ENCODE data around the gene WNT11.

The WNT11 gene

GRCh38 chr11:76251576-76251975, 45.3 kb upstream of the WNT11 start:
- no peak for DNase-seq
- H3K4me1 ChIP-seq (ENCODE audit: low read length), result no peaks in the 10 kb centered on the region
- H3K27me3 ChIP-seq (replicated peaks; ENCODE audit: insufficient read depth, low read length), result peaks cover 19% of the 10 kb centered on the region; the same call in 1 of the 2 replicates
- H3K4me2 ChIP-seq (ENCODE audit: low read depth, low read length), result no peak overlapping the region
- H3K9ac ChIP-seq (ENCODE audit: low read length), result no peak overlapping the region
- no peaks in the 10 kb centered on the region for H3K36me3 ChIP-seq (replicated peaks; ENCODE audit: insufficient read depth, low read length)
- H3F3A ChIP-seq (ENCODE audit: insufficient read depth, low read length), result no peaks in the 10 kb centered on the region
- H3K9me3 ChIP-seq (replicated peaks; ENCODE audit: insufficient read depth, low read length), result no peaks in the 10 kb centered on the region
- H3K79me2 ChIP-seq (ENCODE audit: low read length), result no peaks in the 10 kb centered on the region
- H3K4me3 ChIP-seq (ENCODE audit: low read length), result no peak overlapping the region
- no peak overlapping the region for H3K27ac ChIP-seq (ENCODE audit: low read length)
- TF ChIP-seq CTCF (IDR thresholded peaks at IDR 0.05; ENCODE audit: low read length), result no peak
- no peak for TF ChIP-seq EZH2phosphoT487 (IDR thresholded peaks at IDR 0.05; ENCODE audit: low read length)
- TF ChIP-seq EZH2 (optimal IDR thresholded peaks at IDR 0.05; ENCODE audit: low read depth, low read length), result no peak
- H3K9me2 ChIP-seq (replicated peaks; ENCODE audit: insufficient read depth, low read length), result no peaks in the 10 kb centered on the region
- no peak overlapping the region for H2AFZ ChIP-seq (ENCODE audit: low read length)
- H4K20me1 ChIP-seq (ENCODE audit: insufficient read depth, low read length), result no peaks in the 10 kb centered on the region

- DNase-seq, result no peak
- no peak overlapping the region for H2AFZ ChIP-seq (ENCODE audit: low read length)
- no peak overlapping the region for H3K4me2 ChIP-seq (ENCODE audit: low read depth, low read length)
- no peak for TF ChIP-seq EZH2 (optimal IDR thresholded peaks at IDR 0.05; ENCODE audit: low read depth, low read length)
- TF ChIP-seq EZH2phosphoT487 (IDR thresholded peaks at IDR 0.05; ENCODE audit: low read length), result no peak
- TF ChIP-seq CTCF (IDR thresholded peaks at IDR 0.05; ENCODE audit: low read length), result no peak
- H3K27me3 ChIP-seq (replicated peaks; ENCODE audit: insufficient read depth, low read length), result peaks cover 19% of the 10 kb centered on the region; the same call in 1 of the 2 replicates
- no peaks in the 10 kb centered on the region for H3K4me1 ChIP-seq (ENCODE audit: low read length)
- H3K79me2 ChIP-seq (ENCODE audit: low read length), result no peaks in the 10 kb centered on the region
- H3F3A ChIP-seq (ENCODE audit: insufficient read depth, low read length), result no peaks in the 10 kb centered on the region
- no peak overlapping the region for H3K4me3 ChIP-seq (ENCODE audit: low read length)
- no peaks in the 10 kb centered on the region for H4K20me1 ChIP-seq (ENCODE audit: insufficient read depth, low read length)
- no peaks in the 10 kb centered on the region for H3K36me3 ChIP-seq (replicated peaks; ENCODE audit: insufficient read depth, low read length)
- no peak overlapping the region for H3K9ac ChIP-seq (ENCODE audit: low read length)
- no peaks in the 10 kb centered on the region for H3K9me2 ChIP-seq (replicated peaks; ENCODE audit: insufficient read depth, low read length)
- H3K9me3 ChIP-seq (replicated peaks; ENCODE audit: insufficient read depth, low read length), result no peaks in the 10 kb centered on the region
- no peak overlapping the region for H3K27ac ChIP-seq (ENCODE audit: low read length)
These were observed 44.9 kb upstream of the WNT11 start for GRCh38 chr11:76251226-76251575.

- H3K4me1 ChIP-seq (ENCODE audit: low read length), result no peaks in the 10 kb centered on the region
- no peaks in the 10 kb centered on the region for H3K36me3 ChIP-seq (replicated peaks; ENCODE audit: insufficient read depth, low read length)
- H3K9me2 ChIP-seq (replicated peaks; ENCODE audit: insufficient read depth, low read length), result no peaks in the 10 kb centered on the region
- no peak for DNase-seq
- H3K9me3 ChIP-seq (replicated peaks; ENCODE audit: insufficient read depth, low read length), result no peaks in the 10 kb centered on the region
- H3K9ac ChIP-seq (ENCODE audit: low read length), result no peak overlapping the region
- peaks cover 19% of the 10 kb centered on the region; the same call in 1 of the 2 replicates for H3K27me3 ChIP-seq (replicated peaks; ENCODE audit: insufficient read depth, low read length)
- H3F3A ChIP-seq (ENCODE audit: insufficient read depth, low read length), result no peaks in the 10 kb centered on the region
- no peak overlapping the region for H3K4me3 ChIP-seq (ENCODE audit: low read length)
- H3K79me2 ChIP-seq (ENCODE audit: low read length), result no peaks in the 10 kb centered on the region
- no peaks in the 10 kb centered on the region for H4K20me1 ChIP-seq (ENCODE audit: insufficient read depth, low read length)
- H3K4me2 ChIP-seq (ENCODE audit: low read depth, low read length), result no peak overlapping the region
- H2AFZ ChIP-seq (ENCODE audit: low read length), result no peak overlapping the region
- H3K27ac ChIP-seq (ENCODE audit: low read length), result no peak overlapping the region
- no peak for TF ChIP-seq EZH2 (optimal IDR thresholded peaks at IDR 0.05; ENCODE audit: low read depth, low read length)
- TF ChIP-seq EZH2phosphoT487 (IDR thresholded peaks at IDR 0.05; ENCODE audit: low read length), result no peak
- TF ChIP-seq CTCF (IDR thresholded peaks at IDR 0.05; ENCODE audit: low read length), result no peak
These were observed 44.4 kb upstream of the WNT11 start for GRCh38 chr11:76250520-76251225.

All from MM.1S (cell line).